ENCODE data around the gene FYN. TPM values are rescaled to one million over a fixed set of nuclear protein-coding genes. Genes with fewer than 3 reads are reported as not detected.

Gene FYN
- total and polyA plus RNA-seq, 2 experiments from 2014 or later, result 95.7 to 104 TPM

DNA sequence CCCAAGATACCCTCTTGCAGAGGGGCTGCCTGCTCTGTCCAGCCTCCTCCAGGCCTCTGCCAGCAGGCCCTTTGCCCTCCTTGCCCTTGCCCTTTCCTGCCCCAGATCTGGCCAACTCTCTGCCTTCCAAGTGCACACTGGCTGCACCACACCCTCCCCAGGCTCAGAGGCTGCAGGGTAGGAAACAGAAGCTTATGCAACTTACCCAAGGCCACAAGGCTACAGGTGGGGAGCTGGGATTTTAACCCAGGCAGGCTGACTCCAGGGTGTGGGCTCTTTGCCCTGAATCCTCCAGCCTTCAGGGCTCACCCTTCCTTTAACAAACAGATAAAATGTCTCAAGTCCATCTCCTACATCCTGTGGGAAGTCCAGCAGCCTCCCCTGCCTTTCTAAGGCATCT is 253.1 kb downstream of the FYN start:
- H3K36me3 ChIP-seq, result no peaks in the 10 kb centered on the region
- no peak for DNase-seq (ENCODE audit: low read depth in 1 of 2, low spot score in 1 of 2)
- no peak overlapping the region for H3K4me3 ChIP-seq
- TF ChIP-seq, protein P1, sequence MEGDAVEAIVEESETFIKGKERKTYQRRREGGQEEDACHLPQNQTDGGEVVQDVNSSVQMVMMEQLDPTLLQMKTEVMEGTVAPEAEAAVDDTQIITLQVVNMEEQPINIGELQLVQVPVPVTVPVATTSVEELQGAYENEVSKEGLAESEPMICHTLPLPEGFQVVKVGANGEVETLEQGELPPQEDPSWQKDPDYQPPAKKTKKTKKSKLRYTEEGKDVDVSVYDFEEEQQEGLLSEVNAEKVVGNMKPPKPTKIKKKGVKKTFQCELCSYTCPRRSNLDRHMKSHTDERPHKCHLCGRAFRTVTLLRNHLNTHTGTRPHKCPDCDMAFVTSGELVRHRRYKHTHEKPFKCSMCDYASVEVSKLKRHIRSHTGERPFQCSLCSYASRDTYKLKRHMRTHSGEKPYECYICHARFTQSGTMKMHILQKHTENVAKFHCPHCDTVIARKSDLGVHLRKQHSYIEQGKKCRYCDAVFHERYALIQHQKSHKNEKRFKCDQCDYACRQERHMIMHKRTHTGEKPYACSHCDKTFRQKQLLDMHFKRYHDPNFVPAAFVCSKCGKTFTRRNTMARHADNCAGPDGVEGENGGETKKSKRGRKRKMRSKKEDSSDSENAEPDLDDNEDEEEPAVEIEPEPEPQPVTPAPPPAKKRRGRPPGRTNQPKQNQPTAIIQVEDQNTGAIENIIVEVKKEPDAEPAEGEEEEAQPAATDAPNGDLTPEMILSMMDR (IDR thresholded peaks at IDR 0.05; ENCODE audit: low read depth, low read length), result no peak
- H3K27me3 ChIP-seq, result no peaks in the 10 kb centered on the region
- no peaks in the 10 kb centered on the region for H3K4me1 ChIP-seq (ENCODE audit: low read depth)
- no peak overlapping the region for H3K27ac ChIP-seq
- no peaks in the 10 kb centered on the region for H3K9me3 ChIP-seq (ENCODE audit: low read depth)

- DNase-seq (ENCODE audit: low read depth in 1 of 2, low spot score in 1 of 2), result no peak
- H3K4me3 ChIP-seq, result no peak overlapping the region
Observed at GRCh38 chr6:111618407-111618806, 254.8 kb downstream of the FYN start.

GRCh38 chr6:111617149-111617548 is 256.1 kb downstream of the FYN start:
- Histone ChIP-seq H3K4me3 (no peak overlapping the region), H3K27me3 (no peaks in the 10 kb centered on the region), H3K4me1 (ENCODE audit: low read depth) (no peaks in the 10 kb centered on the region), H3K9me3 (ENCODE audit: low read depth) (no peaks in the 10 kb centered on the region), H3K27ac (no peak overlapping the region), H3K36me3 (no peaks in the 10 kb centered on the region)
- TF ChIP-seq, protein P1 (IDR thresholded peaks at IDR 0.05; ENCODE audit: low read depth, low read length), result no peak
- no peak for DNase-seq (ENCODE audit: low read depth in 1 of 2, low spot score in 1 of 2)

More at GRCh38 chr6:111618407-111618806, 254.8 kb downstream of the FYN start:
- no peaks in the 10 kb centered on the region for H3K9me3 ChIP-seq (ENCODE audit: low read depth)
- no peaks in the 10 kb centered on the region for H3K4me1 ChIP-seq (ENCODE audit: low read depth)
- no peak overlapping the region for H3K27ac ChIP-seq
- no peaks in the 10 kb centered on the region for H3K27me3 ChIP-seq
- TF ChIP-seq, protein P1 (IDR thresholded peaks at IDR 0.05; ENCODE audit: low read depth, low read length), result no peak
- H3K36me3 ChIP-seq, result no peaks in the 10 kb centered on the region

DNA sequence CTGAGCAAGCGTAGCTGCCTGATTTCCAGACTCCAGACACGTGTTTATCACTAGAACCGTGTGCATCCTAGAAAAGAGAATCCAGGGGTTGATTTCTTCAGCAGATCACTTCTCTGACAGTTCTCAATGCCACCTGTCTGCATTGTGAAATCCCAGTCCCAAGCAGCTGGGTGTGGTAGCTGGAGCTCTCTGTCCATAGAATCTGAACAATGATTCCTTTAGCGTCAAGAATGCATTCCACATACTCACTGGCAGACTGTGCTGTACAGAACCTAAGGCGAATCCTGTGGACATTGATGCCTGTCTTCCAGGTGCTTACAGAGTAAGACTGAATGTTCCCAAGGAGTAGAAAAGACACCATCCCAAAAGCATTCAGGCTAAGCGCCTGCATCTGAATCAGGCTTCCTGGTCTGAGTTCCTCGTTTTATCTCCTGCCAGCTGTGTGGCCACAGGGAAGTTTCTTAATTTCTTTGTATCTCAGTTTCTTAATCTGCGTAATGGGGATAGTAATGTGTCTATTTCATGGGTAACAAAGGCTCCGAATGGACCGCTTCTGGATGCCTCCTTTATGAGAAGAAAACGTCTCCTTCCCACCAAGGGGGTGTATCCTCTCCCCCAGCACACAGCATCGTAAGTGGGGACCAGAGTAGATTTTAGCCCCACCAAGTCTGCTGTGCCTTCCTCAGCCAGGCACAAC is 257.2 kb downstream of the FYN start:
- TF ChIP-seq, protein P1 (IDR thresholded peaks at IDR 0.05; ENCODE audit: low read depth, low read length), result no peak
- DNase-seq (ENCODE audit: low read depth in 1 of 2, low spot score in 1 of 2), result no peak
- Histone ChIP-seq H3K4me1 (ENCODE audit: low read depth) (no peaks in the 10 kb centered on the region), H3K4me3 (no peak overlapping the region), H3K36me3 (no peaks in the 10 kb centered on the region), H3K27ac (no peak overlapping the region), H3K9me3 (ENCODE audit: low read depth) (no peaks in the 10 kb centered on the region), H3K27me3 (no peaks in the 10 kb centered on the region)

GRCh38 chr6:111614833-111615582 is 258.2 kb downstream of the FYN start:
- Histone ChIP-seq H3K27me3 (no peaks in the 10 kb centered on the region), H3K27ac (no peak overlapping the region), H3K4me3 (no peak overlapping the region), H3K9me3 (ENCODE audit: low read depth) (no peaks in the 10 kb centered on the region), H3K4me1 (ENCODE audit: low read depth) (no peaks in the 10 kb centered on the region), H3K36me3 (no peaks in the 10 kb centered on the region)
- TF ChIP-seq, protein P1 (IDR thresholded peaks at IDR 0.05; ENCODE audit: low read depth, low read length), result no peak
- peak in 1 of 2 donors; percentile 68 for DNase-seq (ENCODE audit: low read depth in 1 of 2, low spot score in 1 of 2)

All from cardiac muscle cell (in vitro differentiated cells and primary cell).